ENCODE results near the gene TMEM165. TPM values are rescaled to one million over a fixed set of nuclear protein-coding genes. Genes with fewer than 3 reads are reported as not detected.
"Not testable (repeated sequence)": the region's sequence is repeated elsewhere in the genome, so short reads cannot be mapped to it uniquely, and the experiment has no call there.

The TMEM165 gene
- total RNA-seq, 1 experiment from 2014 or later: 148 TPM

- H3K4me3 ChIP-seq (ENCODE audit: low read length): peak overlapping the region; percentile 15; the same call in 1 of the 2 replicates
- H3K27ac ChIP-seq (ENCODE audit: low read length): peak overlapping the region; percentile 77
- intact Hi-C loops (cut with micrococcal nuclease): loop anchor here (1.0 kb wide), 2 partner anchors 10 to 21 kb away; no protein-coding TSS in a partner anchor
- POLR2A ChIA-PET (ENCODE audit: unreplicated experiment): no interaction called here
- CTCF ChIA-PET: no interaction called here
- no peaks in the 10 kb centered on the region for H3K27me3 ChIP-seq (ENCODE audit: low read length)
- no peaks in the 10 kb centered on the region for H3K36me3 ChIP-seq (ENCODE audit: low read depth, low read length)
- peak overlapping the region; percentile 36; the same call in 1 of the 2 replicates for H3K9ac ChIP-seq (ENCODE audit: low read length)
- H3K79me2 ChIP-seq (ENCODE audit: low read length): 0 out of 2 replicates have a peak, but pooled peaks cover 4% of the 10 kb centered on the region
- no peaks in the 10 kb centered on the region for H3K9me2 ChIP-seq (replicated peaks; ENCODE audit: low read length)
- peak overlapping the region; percentile 68 for H3K4me2 ChIP-seq (ENCODE audit: low read length)
- no peaks in the 10 kb centered on the region for H3K9me3 ChIP-seq (ENCODE audit: low read length)
- H3K4me1 ChIP-seq (ENCODE audit: insufficient read depth, low read length): peaks cover 51% of the 10 kb centered on the region
- TF ChIP-seq EZH2phosphoT487 (IDR thresholded peaks at IDR 0.05; ENCODE audit: borderline replicate concordance, low read length): no peak
- TF ChIP-seq EZH2 (IDR thresholded peaks at IDR 0.05; ENCODE audit: low read length, unreplicated experiment): no peak
- TF ChIP-seq CTCF (conservative IDR thresholded peaks at IDR 0.05; ENCODE audit: low read depth, low read length): no peak
- peak; percentile 83 for DNase-seq
- H4K20me1 ChIP-seq (ENCODE audit: low read length): no peaks in the 10 kb centered on the region
- no peak overlapping the region for H2AFZ ChIP-seq (ENCODE audit: low read length)
- peaks cover 8% of the 10 kb centered on the region for H3F3A ChIP-seq (ENCODE audit: low read length, unreplicated experiment)
- ATAC-seq: peak; percentile 72
- no TSS peak for BruUV-seq (replicated peaks)
These were observed 37.1 kb upstream of the TMEM165 start for GRCh38 chr4:55358668-55359067.

GRCh38 chr4:55359397-55359916 is 36.3 kb upstream of the TMEM165 start:
- ATAC-seq: no peak
- TF ChIP-seq CTCF (conservative IDR thresholded peaks at IDR 0.05; ENCODE audit: low read depth, low read length) (no peak), EZH2phosphoT487 (IDR thresholded peaks at IDR 0.05; ENCODE audit: borderline replicate concordance, low read length) (no peak), EZH2 (IDR thresholded peaks at IDR 0.05; ENCODE audit: low read length, unreplicated experiment) (no peak)
- POLR2A ChIA-PET (ENCODE audit: unreplicated experiment): no interaction called here
- Histone ChIP-seq H3K27me3 (ENCODE audit: low read length) (no peaks in the 10 kb centered on the region), H3K79me2 (ENCODE audit: low read length) (0 out of 2 replicates have a peak, but pooled peaks cover 4% of the 10 kb centered on the region), H3K36me3 (ENCODE audit: low read depth, low read length) (no peaks in the 10 kb centered on the region), H3K9me2 (replicated peaks; ENCODE audit: low read length) (no peaks in the 10 kb centered on the region), H3K9ac (ENCODE audit: low read length) (peak overlapping the region; percentile 36; the same call in 1 of the 2 replicates), H3K9me3 (ENCODE audit: low read length) (no peaks in the 10 kb centered on the region), H2AFZ (ENCODE audit: low read length) (no peak overlapping the region), H4K20me1 (ENCODE audit: low read length) (no peaks in the 10 kb centered on the region), H3K4me1 (ENCODE audit: insufficient read depth, low read length) (peaks cover 51% of the 10 kb centered on the region), H3K4me2 (ENCODE audit: low read length) (peak overlapping the region; percentile 68), H3K27ac (ENCODE audit: low read length) (peak overlapping the region; percentile 77), H3F3A (ENCODE audit: low read length, unreplicated experiment) (peaks cover 8% of the 10 kb centered on the region), H3K4me3 (ENCODE audit: low read length) (no peak overlapping the region; the same call in 1 of the 2 replicates)
- CTCF ChIA-PET: interaction anchor here (0.6 kb wide), 1 partner anchor 40 kb away, joined by 3 read pairs; no protein-coding TSS in a partner anchor
- BruUV-seq (replicated peaks): no TSS peak
- no peak for DNase-seq
- intact Hi-C loops (cut with micrococcal nuclease): no loop called here

- H4K20me1 ChIP-seq (ENCODE audit: low read length); H3K27me3 ChIP-seq (ENCODE audit: low read length); H3K4me3 ChIP-seq (ENCODE audit: low read length); H3K4me2 ChIP-seq (ENCODE audit: low read length); BruUV-seq (replicated peaks); H2AFZ ChIP-seq (ENCODE audit: low read length); H3K79me2 ChIP-seq (ENCODE audit: low read length); H3K9me2 ChIP-seq (replicated peaks; ENCODE audit: low read length); H3K36me3 ChIP-seq (ENCODE audit: low read depth, low read length); H3K9me3 ChIP-seq (ENCODE audit: low read length); H3K27ac ChIP-seq (ENCODE audit: low read length); intact Hi-C loops (cut with micrococcal nuclease); CTCF ChIA-PET; H3F3A ChIP-seq (ENCODE audit: low read length, unreplicated experiment); POLR2A ChIA-PET (ENCODE audit: unreplicated experiment); H3K9ac ChIP-seq (ENCODE audit: low read length); ATAC-seq: not testable (repeated sequence)
- DNase-seq: peak; percentile 45
- peaks cover 34% of the 10 kb centered on the region for H3K4me1 ChIP-seq (ENCODE audit: insufficient read depth, low read length)
These were observed 32.8 kb upstream of the TMEM165 start for GRCh38 chr4:55362938-55363337.

Data from PC-3 (cell line).